ENCODE data around the gene ANKRD11. TPM values are rescaled to one million over a fixed set of nuclear protein-coding genes. Genes with fewer than 3 reads are reported as not detected.
A peak's percentile ranks its signal among the peaks of the same experiment; 100 is the strongest.
"Not testable (repeated sequence)": the region's sequence is repeated elsewhere in the genome, so short reads cannot be mapped to it uniquely, and the experiment has no call there.

ANKRD11 gene
- total and polyA plus RNA-seq, 7 donors: 30.6 to 161 (median 42.8) TPM

DNA sequence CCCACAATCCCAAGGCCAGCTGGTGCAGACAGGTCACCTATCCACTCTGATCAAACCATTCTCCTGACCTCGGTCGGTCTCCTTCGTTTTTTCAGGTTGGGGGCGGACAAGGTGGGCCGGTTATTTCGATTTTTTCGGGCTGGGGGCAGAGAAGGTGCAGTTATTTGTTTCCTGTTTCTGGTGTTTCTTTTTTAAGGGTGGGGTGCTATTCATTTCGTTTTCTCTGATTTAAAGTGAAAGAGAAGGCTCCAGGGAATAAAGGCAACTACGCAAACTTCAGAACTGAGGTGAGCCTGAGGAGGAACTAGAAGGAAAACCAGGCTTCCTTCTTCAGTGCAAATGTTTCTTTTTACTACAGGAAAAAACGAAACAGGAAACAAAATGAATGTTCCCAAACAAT lies 64.8 kb downstream of the ANKRD11 start:
- intact Hi-C loops (cut with DNase I): no loop called here
- peaks cover 0 to 54% (median 33%) of the 10 kb centered on the region in 4 donors for H3K4me1 ChIP-seq
- TF ChIP-seq POLR2A (IDR thresholded peaks at IDR 0.05): no peak
- no peak for TF ChIP-seq CTCF (IDR thresholded peaks at IDR 0.05)
- no peak for TF ChIP-seq POLR2AphosphoS5 (IDR thresholded peaks at IDR 0.05)
- TF ChIP-seq EP300 (IDR thresholded peaks at IDR 0.05): no peak
- H3K9me3 ChIP-seq: no peaks in the 10 kb centered on the region
- H3K4me3 ChIP-seq: no peak overlapping the region
- H3K27me3 ChIP-seq: no peaks in the 10 kb centered on the region
- no peak for DNase-seq
- WGBS, 2 donors: 60 to 73% methylated on average over 10 of the region's 10 CpGs
- no peaks in the 10 kb centered on the region for H3K36me3 ChIP-seq
- H3K27ac ChIP-seq: no peak overlapping the region

- WGBS, 2 donors: 86 to 87% methylated on average over 21 of the region's 21 CpGs
- Histone ChIP-seq H3K9me3 (no peaks in the 10 kb centered on the region), H3K27me3 (no peaks in the 10 kb centered on the region), H3K27ac (peak overlapping the region in 2 of 4 donors; percentile 58 to 66), H3K4me3 (no peak overlapping the region), H3K4me1 (peaks cover 0 to 51% (median 30%) of the 10 kb centered on the region in 4 donors), H3K36me3 (no peaks in the 10 kb centered on the region)
- intact Hi-C loops (cut with DNase I): loop anchor here (5.0 kb wide), 1 partner anchor 34 kb away; no protein-coding TSS in a partner anchor
- TF ChIP-seq EP300 (IDR thresholded peaks at IDR 0.05) (no peak), CTCF (IDR thresholded peaks at IDR 0.05) (no peak), POLR2AphosphoS5 (IDR thresholded peaks at IDR 0.05) (peak in 1 of 4 donors; percentile 6), POLR2A (IDR thresholded peaks at IDR 0.05) (no peak)
- no peak for DNase-seq
Observed at GRCh38 chr16:89423681-89424260, 66.6 kb downstream of the ANKRD11 start.

- peaks cover 0 to 53% (median 32%) of the 10 kb centered on the region in 4 donors for H3K4me1 ChIP-seq
Observed at GRCh38 chr16:89422905-89423630, 67.3 kb downstream of the ANKRD11 start.

DNA sequence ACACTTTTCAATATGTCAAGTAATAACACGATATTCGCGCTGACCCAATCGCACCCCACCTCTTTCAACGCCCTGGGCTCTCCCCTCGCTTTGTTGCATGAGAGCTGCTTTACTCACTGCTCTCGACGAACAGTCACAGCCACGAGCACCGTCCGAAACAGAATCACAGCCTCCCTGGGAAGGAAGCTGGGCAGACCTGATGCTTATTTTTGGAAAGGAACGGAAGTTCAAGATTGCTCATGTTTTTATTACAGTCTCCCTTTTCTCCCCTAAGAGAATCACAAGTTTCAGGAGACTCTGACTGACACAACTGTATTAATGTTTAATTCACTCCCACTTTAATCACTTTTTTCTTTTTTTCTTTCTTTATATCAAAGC lies 67.8 kb downstream of the ANKRD11 start:
- no peaks in the 10 kb centered on the region for H3K27me3 ChIP-seq
- no peak for TF ChIP-seq POLR2A (IDR thresholded peaks at IDR 0.05)
- TF ChIP-seq POLR2AphosphoS5 (IDR thresholded peaks at IDR 0.05): peak in 1 of 4 donors; percentile 7
- intact Hi-C loops (cut with DNase I): loop anchor here (5.0 kb wide), 1 partner anchor 35 kb away; no protein-coding TSS in a partner anchor
- no peaks in the 10 kb centered on the region for H3K36me3 ChIP-seq
- peaks cover 0 to 58% (median 35%) of the 10 kb centered on the region in 4 donors for H3K4me1 ChIP-seq
- H3K27ac ChIP-seq: peak overlapping the region in 2 of 4 donors; percentile 58 to 66
- 61 to 87% methylated on average over 12 of the region's 12 CpGs for WGBS, 2 donors
- H3K4me3 ChIP-seq: no peak overlapping the region
- no peak for DNase-seq
- no peaks in the 10 kb centered on the region for H3K9me3 ChIP-seq

More at GRCh38 chr16:89422905-89423630, 67.3 kb downstream of the ANKRD11 start:
- no peak for TF ChIP-seq CTCF (IDR thresholded peaks at IDR 0.05)
- no peak for TF ChIP-seq POLR2A (IDR thresholded peaks at IDR 0.05)
- no peak for TF ChIP-seq POLR2AphosphoS5 (IDR thresholded peaks at IDR 0.05)
- no peak for TF ChIP-seq EP300 (IDR thresholded peaks at IDR 0.05)
- Histone ChIP-seq H3K36me3 (no peaks in the 10 kb centered on the region), H3K9me3 (no peaks in the 10 kb centered on the region), H3K27me3 (no peaks in the 10 kb centered on the region), H3K4me3 (no peak overlapping the region), H3K27ac (peak overlapping the region in 3 of 4 donors; percentile 10 to 66 (median 58))
- intact Hi-C loops (cut with DNase I): loop anchor here (5.0 kb wide), 1 partner anchor 34 kb away; no protein-coding TSS in a partner anchor
- DNase-seq: no peak
- 64 to 76% methylated on average over 16 of the region's 16 CpGs for WGBS, 2 donors

GRCh38 chr16:89421300-89421699 lies 69.1 kb downstream of the ANKRD11 start:
- not testable (repeated sequence) for H3K36me3 ChIP-seq, H3K9me3 ChIP-seq, H3K27ac ChIP-seq, H3K4me3 ChIP-seq, DNase-seq, H3K27me3 ChIP-seq
- WGBS, 2 donors: 88 to 96% methylated on average over 18 of the region's 23 CpGs
- intact Hi-C loops (cut with DNase I): loop anchor here (5.0 kb wide), 1 partner anchor 36 kb away; no protein-coding TSS in a partner anchor
- peaks cover 0 to 61% (median 40%) of the 10 kb centered on the region in 4 donors for H3K4me1 ChIP-seq
